ENCODE data around the gene DNAH7. TPM values are rescaled to one million over a fixed set of nuclear protein-coding genes. Genes with fewer than 3 reads are reported as not detected.
A peak's percentile ranks its signal among the peaks of the same experiment; 100 is the strongest.

DNAH7 gene
- total and polyA plus RNA-seq, 8 donors, result 1.6 to 6.2 (median 4.8) TPM

DNA sequence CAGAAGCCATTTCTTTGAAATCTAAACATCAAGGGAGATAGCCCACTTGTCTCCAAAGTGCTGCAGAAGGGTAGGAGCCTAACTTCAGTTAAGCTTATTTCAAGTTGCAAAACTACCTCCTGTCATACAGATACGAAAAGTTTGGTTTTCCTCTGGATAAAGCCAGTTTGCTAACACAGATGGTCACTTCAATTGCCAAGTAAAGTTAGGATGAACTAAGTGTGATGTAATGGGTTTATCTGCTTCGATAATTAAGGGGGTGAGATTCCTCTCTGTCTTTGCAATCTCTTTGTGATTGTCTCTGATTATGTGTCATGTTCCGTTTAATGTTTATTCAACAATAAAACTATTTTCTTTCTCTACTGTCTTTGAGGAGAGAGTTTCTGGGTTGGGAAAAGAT is 255.2 kb downstream of the DNAH7 start:
- Histone ChIP-seq H3K4me3 (no peak overlapping the region), H3K27ac (no peak overlapping the region), H3K27me3 (no peaks in the 10 kb centered on the region), H3K36me3 (no peaks in the 10 kb centered on the region), H3K9me3 (no peaks in the 10 kb centered on the region), H3K4me1 (no peaks in the 10 kb centered on the region)
- peak; percentile 14 for ATAC-seq
- TF ChIP-seq, protein P1, sequence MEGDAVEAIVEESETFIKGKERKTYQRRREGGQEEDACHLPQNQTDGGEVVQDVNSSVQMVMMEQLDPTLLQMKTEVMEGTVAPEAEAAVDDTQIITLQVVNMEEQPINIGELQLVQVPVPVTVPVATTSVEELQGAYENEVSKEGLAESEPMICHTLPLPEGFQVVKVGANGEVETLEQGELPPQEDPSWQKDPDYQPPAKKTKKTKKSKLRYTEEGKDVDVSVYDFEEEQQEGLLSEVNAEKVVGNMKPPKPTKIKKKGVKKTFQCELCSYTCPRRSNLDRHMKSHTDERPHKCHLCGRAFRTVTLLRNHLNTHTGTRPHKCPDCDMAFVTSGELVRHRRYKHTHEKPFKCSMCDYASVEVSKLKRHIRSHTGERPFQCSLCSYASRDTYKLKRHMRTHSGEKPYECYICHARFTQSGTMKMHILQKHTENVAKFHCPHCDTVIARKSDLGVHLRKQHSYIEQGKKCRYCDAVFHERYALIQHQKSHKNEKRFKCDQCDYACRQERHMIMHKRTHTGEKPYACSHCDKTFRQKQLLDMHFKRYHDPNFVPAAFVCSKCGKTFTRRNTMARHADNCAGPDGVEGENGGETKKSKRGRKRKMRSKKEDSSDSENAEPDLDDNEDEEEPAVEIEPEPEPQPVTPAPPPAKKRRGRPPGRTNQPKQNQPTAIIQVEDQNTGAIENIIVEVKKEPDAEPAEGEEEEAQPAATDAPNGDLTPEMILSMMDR (IDR thresholded peaks at IDR 0.05), result no peak
- intact Hi-C loops (cut with DNase I), result no loop called here
- peak in 2 of 4 donors; percentile 57 to 80 for DNase-seq

DNA sequence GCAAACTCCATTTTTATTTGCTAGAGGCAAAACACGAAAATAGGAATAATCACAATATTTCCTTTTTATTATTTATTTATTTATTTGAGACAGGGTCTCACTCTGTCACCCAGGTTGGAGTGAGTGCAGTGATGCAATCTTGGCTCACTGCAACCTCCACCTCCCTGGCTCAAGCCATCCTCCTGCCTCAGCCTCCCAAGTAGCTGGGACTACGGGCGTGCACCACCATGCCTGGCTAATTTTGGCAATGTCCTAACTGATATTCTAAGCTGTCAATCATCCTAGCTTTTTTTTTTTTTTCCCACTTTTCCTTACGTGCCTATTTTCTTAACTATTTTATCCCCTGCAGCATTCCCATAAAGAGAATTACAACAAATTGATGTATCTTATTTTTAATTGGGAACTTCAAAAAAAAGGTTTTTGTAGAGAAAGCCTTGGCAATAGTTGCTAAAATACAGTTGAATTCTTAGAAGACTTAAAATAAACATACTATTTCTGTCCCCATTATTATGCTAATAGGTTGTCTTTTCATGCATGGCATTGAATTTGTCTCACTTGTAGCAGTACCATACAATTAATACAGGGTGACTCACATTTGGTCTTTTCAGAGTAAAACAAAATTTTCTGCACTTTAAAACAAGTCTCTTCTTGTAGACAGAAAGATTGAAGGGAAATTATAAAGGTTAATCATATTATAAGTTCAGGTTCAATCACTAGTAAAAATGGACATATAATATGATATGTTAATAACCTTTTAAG is 258.1 kb downstream of the DNAH7 start:
- Histone ChIP-seq H3K4me3 (no peak overlapping the region), H3K27ac (no peak overlapping the region), H3K4me1 (no peaks in the 10 kb centered on the region), H3K9me3 (no peaks in the 10 kb centered on the region), H3K27me3 (no peaks in the 10 kb centered on the region), H3K36me3 (no peaks in the 10 kb centered on the region)
- ATAC-seq (no peak), DNase-seq (no peak)
- intact Hi-C loops (cut with DNase I), result no loop called here
- TF ChIP-seq, protein P1 (IDR thresholded peaks at IDR 0.05), result no peak

DNA sequence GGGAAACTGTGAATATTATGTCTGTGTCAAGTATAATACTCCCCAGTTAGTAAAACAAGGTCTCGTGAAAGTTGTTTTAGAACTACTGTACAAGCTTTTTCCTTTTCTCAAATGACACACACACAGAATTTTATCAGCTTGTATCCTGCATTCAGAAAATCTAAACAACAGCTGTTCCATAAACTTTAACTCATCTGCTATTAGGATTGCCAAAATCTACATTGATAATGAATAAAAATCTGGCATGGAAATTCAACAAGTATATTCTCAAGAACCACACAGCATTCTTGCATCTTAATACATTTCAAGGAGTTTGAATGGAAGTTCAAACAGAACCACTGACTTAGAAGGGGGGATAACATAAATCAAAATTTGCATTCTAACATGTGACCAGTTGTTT is 260.4 kb downstream of the DNAH7 start:
- Histone ChIP-seq H3K9me3 (no peaks in the 10 kb centered on the region), H3K27me3 (no peaks in the 10 kb centered on the region), H3K4me1 (no peaks in the 10 kb centered on the region), H3K27ac (no peak overlapping the region), H3K36me3 (no peaks in the 10 kb centered on the region), H3K4me3 (no peak overlapping the region)
- DNase-seq, result peak in 1 of 4 donors; percentile 24
- intact Hi-C loops (cut with DNase I), result no loop called here
- TF ChIP-seq, protein P1 (IDR thresholded peaks at IDR 0.05), result no peak
- ATAC-seq, result no peak

DNA sequence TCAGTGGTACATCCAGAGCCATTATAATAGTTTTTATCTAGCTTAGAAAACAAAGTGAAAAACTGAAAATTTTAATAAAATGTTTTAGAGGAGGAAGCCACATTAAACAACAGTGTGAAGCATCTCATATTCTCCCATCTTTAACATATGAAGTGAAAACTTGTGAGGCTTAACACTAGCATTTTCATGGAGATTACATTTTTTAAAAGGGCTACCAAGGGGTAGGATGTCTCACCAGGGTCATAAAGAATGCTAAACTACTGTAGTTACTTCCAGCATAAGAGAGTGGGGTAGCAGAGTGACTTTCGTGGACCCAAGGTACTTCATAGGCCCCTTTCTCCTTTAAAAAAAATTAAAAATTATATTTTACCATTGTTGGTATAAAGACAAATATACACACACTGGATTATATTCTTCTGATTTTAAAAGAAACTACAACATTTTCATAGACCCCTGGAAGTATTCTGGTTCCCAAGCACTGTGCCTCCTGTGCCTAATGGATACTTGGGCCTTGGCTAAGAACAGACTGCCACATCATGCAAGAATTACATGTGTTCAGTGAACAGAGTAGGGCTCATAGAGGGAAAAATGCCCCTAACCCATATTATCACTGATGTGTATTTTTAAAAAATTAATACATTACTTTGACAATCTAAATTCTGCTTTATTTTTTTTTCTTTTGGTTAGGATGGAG is 263.2 kb downstream of the DNAH7 start:
- Histone ChIP-seq H3K4me1 (no peaks in the 10 kb centered on the region), H3K9me3 (no peaks in the 10 kb centered on the region), H3K27me3 (no peaks in the 10 kb centered on the region), H3K36me3 (no peaks in the 10 kb centered on the region), H3K27ac (no peak overlapping the region), H3K4me3 (no peak overlapping the region)
- TF ChIP-seq, protein P1 (IDR thresholded peaks at IDR 0.05), result no peak
- intact Hi-C loops (cut with DNase I), result no loop called here
- ATAC-seq, result no peak
- no peak for DNase-seq

DNA sequence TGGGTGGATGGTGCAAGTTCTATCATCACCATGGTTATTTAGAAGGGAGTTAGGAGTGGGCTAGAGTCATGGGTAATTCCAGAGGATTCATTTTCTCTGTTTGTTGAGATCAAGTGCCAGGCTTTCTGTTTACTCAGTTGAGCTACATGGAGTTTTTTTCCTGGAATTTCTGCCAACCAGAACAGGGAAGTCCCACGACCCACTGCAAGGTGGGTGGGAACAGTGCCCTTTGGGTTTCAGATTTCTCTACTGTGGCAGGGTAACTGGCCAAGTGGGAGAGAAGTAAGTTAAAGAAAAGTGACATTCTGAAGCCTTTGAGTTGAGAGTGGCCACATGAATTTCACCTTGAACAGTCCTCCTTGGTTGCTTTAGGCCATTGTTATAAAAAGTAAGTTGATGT is 272.8 kb downstream of the DNAH7 start:
- H3K36me3 ChIP-seq, result no peaks in the 10 kb centered on the region
- H3K4me3 ChIP-seq, result no peak overlapping the region
- ATAC-seq (peak; percentile 42), DNase-seq (no peak)
- H3K9me3 ChIP-seq, result peaks cover 0 to 4% of the 10 kb centered on the region in 2 donors
- no peaks in the 10 kb centered on the region for H3K27me3 ChIP-seq
- H3K4me1 ChIP-seq, result no peaks in the 10 kb centered on the region
- intact Hi-C loops (cut with DNase I), result no loop called here
- H3K27ac ChIP-seq, result no peak overlapping the region
- TF ChIP-seq, protein P1 (IDR thresholded peaks at IDR 0.05), result no peak

Measured in left lung (tissue), 10 donors.